Parathyroid adenoma (tissue), 2 donors: Measurements from ENCODE around the gene PEX1.

Experiments
- H2AFZ ChIP-seq: fragments of 300-600 bp; sonication (generic); one replicate; pipeline ENCODE4 v1.7.0; 2017; ENCODE audit warnings: antibody characterized with exemption, mild to moderate bottlenecking
- H3K27ac ChIP-seq: fragments of 300-600 bp; sonication (generic); one replicate; pipeline ENCODE4 v1.7.0; 2017
- H3K27me3 ChIP-seq: fragments of 300-600 bp; sonication (generic); one replicate; pipeline ENCODE4 v1.7.0; 2017; ENCODE audit warnings: low read length; ENCODE audit not compliant: control insufficient read depth, insufficient read depth
- H3K36me3 ChIP-seq: fragments of 300-600 bp; sonication (generic); one replicate; pipeline ENCODE4 v1.7.0; 2017; ENCODE audit warnings: low read length; ENCODE audit not compliant: control insufficient read depth, insufficient read depth
- H3K4me1 ChIP-seq: fragments of 300-600 bp; sonication (generic); one replicate; pipeline ENCODE4 v1.7.0; 2017; ENCODE audit warnings: control low read depth
- H3K4me2 ChIP-seq: fragments of 300-600 bp; sonication (generic); one replicate; pipeline ENCODE4 v1.7.0; 2017; ENCODE audit warnings: low read length
- H3K4me3 ChIP-seq: fragments of 300-600 bp; sonication (generic); one replicate; pipeline ENCODE4 v1.7.0; 2017; ENCODE audit warnings: low read depth, low read length
- H3K79me2 ChIP-seq: fragments of 300-600 bp; sonication (generic); one replicate; pipeline ENCODE4 v1.7.0; 2017; ENCODE audit warnings: control low read depth
- H3K9ac ChIP-seq: fragments of 300-600 bp; sonication (generic); one replicate; pipeline ENCODE4 v1.7.0; 2017; ENCODE audit warnings: mild to moderate bottlenecking
- H3K9me3 ChIP-seq: fragments of 300-600 bp; sonication (generic); one replicate; pipeline ENCODE4 v1.7.0; 2017; ENCODE audit warnings: low read length; ENCODE audit not compliant: control insufficient read depth
- TF ChIP-seq, protein P1 (sequence below): fragments of 300-600 bp; sonication (generic); IDR thresholded peaks from one replicate; pipeline ENCODE4 v1.7.0; 2017; ENCODE audit warnings: antibody characterized with exemption, mild to moderate bottlenecking
- donor health status: primary hyperparathyroidism.

PEX1 gene

DNA sequence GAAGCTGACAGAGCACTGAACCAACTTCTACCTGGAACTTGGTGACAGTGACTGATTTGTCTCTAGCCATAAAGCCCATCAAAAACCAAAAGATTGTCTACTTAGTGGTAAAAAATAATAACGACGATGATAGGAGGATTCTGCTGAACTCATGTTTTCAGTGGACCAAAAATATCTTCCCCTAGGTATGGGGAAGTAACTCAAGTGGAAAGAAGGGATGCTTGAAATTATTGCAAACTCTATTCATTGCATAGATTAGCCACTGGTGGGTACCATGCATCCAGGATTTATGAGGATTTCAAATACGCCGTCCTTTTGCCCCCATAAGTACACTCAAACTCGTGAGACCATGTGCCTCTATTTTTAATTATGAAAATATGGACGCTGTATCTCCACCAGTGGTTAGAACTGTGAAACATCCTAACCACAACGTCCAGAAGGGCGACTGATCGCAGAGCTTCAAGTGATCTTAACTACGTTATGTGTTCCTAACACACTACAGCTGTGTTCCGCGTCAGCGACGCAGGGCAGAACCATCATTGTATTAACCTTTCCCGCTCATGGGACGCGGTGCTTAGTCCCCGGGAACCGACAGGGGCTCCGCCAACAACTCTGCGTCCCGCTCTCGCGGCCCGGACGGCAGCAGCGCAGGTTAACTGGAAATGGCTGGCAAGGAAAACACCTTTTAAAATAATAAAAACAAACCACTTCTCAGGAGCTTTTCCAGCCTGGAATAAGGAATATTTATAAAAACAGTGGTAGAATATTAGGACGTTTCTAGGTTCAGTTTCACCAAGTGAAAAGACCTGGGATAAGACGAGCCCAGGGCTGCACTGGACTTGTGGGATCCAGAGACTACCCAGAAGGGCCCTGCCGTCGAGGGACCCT lies 776 bp downstream of the PEX1 start:
- TF ChIP-seq, protein P1, sequence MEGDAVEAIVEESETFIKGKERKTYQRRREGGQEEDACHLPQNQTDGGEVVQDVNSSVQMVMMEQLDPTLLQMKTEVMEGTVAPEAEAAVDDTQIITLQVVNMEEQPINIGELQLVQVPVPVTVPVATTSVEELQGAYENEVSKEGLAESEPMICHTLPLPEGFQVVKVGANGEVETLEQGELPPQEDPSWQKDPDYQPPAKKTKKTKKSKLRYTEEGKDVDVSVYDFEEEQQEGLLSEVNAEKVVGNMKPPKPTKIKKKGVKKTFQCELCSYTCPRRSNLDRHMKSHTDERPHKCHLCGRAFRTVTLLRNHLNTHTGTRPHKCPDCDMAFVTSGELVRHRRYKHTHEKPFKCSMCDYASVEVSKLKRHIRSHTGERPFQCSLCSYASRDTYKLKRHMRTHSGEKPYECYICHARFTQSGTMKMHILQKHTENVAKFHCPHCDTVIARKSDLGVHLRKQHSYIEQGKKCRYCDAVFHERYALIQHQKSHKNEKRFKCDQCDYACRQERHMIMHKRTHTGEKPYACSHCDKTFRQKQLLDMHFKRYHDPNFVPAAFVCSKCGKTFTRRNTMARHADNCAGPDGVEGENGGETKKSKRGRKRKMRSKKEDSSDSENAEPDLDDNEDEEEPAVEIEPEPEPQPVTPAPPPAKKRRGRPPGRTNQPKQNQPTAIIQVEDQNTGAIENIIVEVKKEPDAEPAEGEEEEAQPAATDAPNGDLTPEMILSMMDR, result no peak
- Histone ChIP-seq H3K4me2 (peak overlapping the region; percentile 63), H2AFZ (peak overlapping the region; percentile 92), H3K9ac (no peak overlapping the region), H3K4me1 (no peaks in the 10 kb centered on the region), H3K79me2 (peaks cover 16% of the 10 kb centered on the region), H3K36me3 (no peaks in the 10 kb centered on the region), H3K27me3 (no peaks in the 10 kb centered on the region), H3K9me3 (no peaks in the 10 kb centered on the region), H3K4me3 (peak overlapping the region; percentile 82), H3K27ac (peak overlapping the region; percentile 84)

DNA sequence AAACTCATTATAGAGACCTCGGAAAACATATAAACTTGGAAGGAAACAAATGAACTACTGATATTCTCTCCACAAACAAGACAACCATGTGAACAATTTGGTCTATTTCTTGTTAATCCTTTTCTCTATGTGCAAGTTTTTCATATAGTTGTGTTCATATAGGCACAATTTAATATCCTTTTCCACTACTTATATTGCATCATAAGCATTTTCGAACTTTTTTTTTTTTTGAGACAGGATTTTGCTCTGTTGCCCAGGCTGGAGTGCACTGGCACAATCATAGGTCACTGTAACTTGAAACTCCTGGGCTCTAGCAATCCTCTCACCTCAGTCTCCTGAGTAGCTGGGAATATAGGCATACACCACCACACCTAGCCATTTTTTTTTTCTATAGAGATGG lies 5.2 kb downstream of the PEX1 start:
- Histone ChIP-seq H3K27me3 (no peaks in the 10 kb centered on the region), H2AFZ (no peak overlapping the region), H3K4me2 (no peak overlapping the region), H3K79me2 (peaks cover 11% of the 10 kb centered on the region), H3K4me3 (no peak overlapping the region), H3K9ac (no peak overlapping the region), H3K36me3 (no peaks in the 10 kb centered on the region), H3K4me1 (no peaks in the 10 kb centered on the region), H3K27ac (no peak overlapping the region), H3K9me3 (no peaks in the 10 kb centered on the region)
- TF ChIP-seq, protein P1, result no peak

DNA sequence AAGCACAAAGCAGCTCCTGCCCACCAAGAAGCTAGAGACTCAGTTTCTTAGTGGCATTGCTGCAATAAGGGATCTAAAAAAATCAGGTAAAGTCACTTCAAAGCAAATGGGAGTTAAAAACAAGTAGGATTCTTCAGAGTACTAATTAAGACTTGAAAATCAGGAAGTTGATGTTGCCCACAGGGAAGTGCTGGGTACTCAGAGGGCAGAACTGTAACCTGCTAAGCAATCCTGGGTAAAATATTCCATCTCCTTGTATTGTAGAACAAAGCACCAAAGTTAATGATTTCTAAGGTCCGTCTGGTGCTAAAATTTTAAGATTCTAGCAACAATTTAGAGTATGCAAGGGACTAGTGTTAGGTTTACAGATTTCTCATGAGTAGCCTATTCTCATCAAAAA lies 8.3 kb downstream of the PEX1 start:
- Histone ChIP-seq H3K27ac (no peak overlapping the region), H3K9me3 (no peaks in the 10 kb centered on the region), H3K9ac (no peak overlapping the region), H3K79me2 (no peaks in the 10 kb centered on the region), H3K4me3 (no peak overlapping the region), H3K4me1 (no peaks in the 10 kb centered on the region), H3K27me3 (no peaks in the 10 kb centered on the region), H2AFZ (no peak overlapping the region), H3K4me2 (no peak overlapping the region), H3K36me3 (no peaks in the 10 kb centered on the region)
- TF ChIP-seq, protein P1, result no peak

DNA sequence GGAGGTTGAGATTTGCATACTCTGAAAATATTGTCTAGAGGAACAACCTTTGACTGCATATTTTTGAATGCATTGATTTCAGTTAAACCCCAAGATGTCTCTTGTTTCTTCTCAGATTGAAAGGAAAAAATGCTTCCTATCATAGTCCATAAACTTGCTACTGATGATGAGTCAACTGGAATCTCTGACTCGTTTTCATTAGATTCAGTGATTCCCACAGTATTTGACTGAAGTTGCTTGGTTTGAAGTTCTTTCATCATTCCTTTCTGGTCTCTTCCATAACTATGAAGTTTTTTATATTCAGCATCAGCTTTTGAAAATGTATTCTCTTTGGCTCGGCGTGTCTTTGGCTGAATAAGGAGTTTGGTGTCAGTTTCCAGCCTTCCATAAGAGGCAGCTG lies 10.7 kb downstream of the PEX1 start:
- Histone ChIP-seq H3K9me3 (no peaks in the 10 kb centered on the region), H3K27me3 (no peaks in the 10 kb centered on the region), H3K4me1 (no peaks in the 10 kb centered on the region), H3K4me3 (no peak overlapping the region), H3K4me2 (no peak overlapping the region), H3K27ac (no peak overlapping the region), H3K9ac (no peak overlapping the region), H2AFZ (no peak overlapping the region), H3K36me3 (no peaks in the 10 kb centered on the region), H3K79me2 (no peaks in the 10 kb centered on the region)
- TF ChIP-seq, protein P1, result no peak
